AML-193 (cell line): ENCODE data around the gene SERGEF.

Source experiments
- DNase-seq, 2 experiments: peaks; one replicate each; lab custom pipeline; 2025; lab: John Stamatoyannopoulos, UW

SERGEF gene

DNA sequence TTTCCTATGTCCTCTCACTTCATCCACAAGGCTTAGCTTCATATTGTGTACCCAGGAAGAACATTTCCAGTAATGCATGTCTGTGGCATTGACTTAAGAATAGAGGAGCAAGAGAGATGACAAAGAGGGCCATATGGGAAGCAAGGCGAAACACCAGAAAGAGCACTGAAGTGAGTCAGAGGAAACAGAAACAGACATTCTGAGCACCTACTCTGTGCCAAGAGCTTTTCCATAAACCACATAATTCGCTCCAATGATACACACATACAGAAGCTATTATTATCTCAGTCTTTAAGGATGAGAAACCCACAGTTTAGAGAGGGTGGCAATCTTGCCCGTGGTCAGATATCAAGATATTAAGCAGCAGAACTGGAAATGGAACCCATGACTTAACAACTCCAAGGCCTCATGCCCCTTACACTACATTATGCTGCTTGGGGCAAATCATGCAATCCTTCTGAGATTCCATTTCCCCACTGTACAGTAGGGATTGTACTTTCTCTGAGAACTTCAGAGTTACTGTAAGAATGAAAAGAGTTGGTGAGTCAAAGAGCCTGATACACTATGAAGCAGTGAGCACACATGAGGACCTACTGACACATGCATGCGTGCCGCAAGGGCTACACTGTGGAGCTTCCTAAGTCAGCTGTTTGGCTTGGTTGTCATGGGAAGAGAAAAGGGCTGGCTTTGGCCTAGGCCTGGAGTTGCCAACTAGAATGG lies 151.7 kb downstream of the SERGEF start:
- DNase-seq: no peak

DNA sequence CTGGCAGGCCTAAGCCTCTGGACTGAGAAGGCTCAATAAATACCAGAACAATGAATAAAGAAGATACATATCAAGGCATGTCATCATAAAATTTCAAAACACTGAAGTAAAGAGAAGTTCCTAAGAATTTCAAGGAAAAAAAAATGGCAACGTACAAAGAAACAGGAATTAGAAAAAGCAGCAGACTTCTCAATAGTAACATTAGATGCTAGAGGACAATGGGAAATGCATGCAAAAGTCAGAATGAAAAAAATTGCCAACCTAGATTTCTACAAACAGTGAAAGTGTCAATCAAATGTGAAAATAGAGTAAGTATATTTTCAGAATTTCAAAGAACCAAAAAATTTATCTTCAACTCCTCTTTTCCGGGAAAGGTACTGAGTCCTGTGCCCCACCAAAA lies 153.3 kb downstream of the SERGEF start:
- DNase-seq: no peak

DNA sequence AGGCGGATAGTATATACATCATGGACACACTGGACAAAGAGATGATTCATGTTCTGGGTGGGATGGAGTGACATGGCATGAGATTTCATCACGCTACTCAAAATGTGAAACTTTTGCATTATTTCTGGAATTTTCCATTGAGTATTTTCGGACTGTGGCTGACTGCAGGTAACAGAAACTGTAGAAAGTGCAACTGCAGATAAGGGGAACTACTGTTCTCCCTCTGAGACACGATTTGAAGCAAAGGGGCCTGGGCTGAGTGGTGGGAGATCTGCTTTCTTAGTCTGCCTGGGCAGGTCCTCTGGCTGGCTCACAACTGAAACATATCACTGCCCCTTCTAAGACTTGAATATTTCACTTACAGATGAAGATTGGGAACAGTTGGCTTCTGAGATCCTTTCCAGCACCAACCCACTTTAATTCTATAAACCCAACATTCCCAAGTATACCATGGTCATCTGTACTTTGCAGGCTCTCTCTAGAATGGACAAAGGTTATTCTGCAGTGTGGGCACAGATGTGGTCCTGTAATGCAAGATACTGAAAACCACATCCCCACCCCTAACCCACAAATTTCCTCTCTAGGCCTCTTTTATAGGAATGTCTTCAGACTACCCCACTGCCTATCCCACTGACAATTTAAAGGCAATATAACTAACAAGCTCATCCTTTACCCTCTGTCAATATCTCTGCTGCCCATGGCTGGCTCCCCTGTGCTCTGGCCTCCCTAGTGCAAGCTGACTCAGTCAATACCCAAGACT lies 157.1 kb downstream of the SERGEF start:
- DNase-seq: no peak

DNA sequence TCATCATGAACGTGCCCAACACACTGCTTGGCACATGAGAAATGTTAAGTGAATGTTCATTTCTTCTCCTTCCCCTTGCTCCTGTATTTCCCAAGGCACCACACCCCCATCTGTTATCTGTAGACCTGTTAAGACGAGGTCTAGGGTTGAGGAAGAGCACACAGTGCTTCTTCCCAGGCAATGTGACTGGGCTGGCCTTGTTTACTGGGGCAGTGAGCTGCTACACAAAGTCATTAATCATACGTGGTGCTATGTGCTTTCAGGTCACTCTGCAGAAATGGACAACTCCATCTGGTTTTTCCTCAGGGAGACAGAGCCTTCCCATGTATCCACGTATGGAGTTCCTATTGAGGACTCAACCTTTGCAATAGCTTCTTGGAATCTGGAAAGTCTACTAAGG lies 159.6 kb downstream of the SERGEF start:
- DNase-seq: no peak

DNA sequence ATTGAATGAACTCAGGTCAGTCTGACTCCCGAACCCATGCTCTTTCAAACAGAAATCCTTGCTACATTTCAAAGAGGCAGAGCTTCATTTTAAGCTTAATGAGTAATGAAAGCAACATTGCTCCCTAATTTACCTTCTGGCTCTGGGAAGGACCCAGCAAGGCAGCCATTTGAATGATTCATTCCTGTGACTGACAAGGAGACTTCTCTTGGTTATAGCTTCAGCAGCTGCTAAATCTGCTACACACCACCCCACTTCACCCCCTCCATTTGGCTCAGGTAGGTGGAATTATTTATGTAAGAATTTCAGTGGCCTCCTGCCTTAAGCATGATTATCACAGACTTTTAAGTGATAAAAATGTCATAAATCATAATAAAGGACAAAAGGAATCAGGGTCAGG lies 160.6 kb downstream of the SERGEF start:
- no peak for DNase-seq

DNA sequence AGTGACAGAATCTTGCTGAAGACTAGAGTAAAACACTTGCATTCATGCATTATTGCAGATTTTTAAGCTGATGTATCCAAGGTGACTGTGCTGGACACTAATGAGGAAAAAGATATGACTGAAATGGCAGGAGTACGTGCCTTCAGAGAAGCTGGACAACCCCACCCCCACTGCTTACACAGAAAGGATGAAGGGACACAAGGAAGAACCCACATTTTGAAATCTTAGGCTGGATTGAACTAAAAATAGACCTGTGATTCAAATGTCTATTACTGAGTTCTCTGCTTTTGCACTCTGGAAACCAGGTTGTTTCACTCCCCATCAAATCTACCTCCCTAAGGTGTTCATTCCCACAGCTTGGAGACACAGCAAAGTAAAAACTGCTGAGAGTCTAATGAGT lies 161.2 kb downstream of the SERGEF start:
- DNase-seq: no peak

DNA sequence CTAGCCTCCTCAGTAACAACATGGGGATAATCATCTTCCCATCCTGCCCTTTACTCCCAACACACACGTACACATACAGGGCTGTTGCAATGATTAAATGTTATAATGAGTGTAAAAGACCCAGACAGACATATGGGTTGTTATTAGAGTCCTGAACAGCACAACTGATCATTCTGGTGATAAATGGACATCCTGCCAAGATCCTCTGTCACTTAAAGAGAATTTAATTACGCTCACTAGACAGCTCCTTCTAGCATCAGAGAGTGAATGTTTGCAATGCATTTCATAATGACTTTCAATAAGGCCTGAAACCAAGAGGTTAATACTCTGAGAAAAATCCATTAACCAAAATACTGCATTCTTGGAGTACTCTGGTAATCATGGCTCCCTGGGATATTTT lies 162.5 kb downstream of the SERGEF start:
- DNase-seq: no peak

DNA sequence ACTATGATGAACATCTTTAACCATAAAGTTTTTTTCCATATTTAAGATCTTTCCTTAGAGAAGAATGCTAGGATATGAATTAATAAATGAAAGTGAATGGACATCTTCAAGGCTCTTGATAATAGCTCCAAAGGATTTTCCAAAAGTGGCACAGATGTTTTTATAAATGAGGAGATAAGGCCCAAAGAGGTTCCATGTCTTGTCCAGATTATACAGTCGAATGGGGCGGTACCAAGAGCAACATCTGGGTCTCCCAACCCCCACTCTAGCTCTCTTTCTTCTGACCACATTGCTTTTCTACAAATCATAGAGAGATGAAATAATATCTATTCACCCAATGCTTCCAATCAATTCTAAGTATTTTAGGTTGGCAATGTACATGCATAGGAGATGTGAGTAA lies 164.1 kb downstream of the SERGEF start:
- no peak for DNase-seq

DNA sequence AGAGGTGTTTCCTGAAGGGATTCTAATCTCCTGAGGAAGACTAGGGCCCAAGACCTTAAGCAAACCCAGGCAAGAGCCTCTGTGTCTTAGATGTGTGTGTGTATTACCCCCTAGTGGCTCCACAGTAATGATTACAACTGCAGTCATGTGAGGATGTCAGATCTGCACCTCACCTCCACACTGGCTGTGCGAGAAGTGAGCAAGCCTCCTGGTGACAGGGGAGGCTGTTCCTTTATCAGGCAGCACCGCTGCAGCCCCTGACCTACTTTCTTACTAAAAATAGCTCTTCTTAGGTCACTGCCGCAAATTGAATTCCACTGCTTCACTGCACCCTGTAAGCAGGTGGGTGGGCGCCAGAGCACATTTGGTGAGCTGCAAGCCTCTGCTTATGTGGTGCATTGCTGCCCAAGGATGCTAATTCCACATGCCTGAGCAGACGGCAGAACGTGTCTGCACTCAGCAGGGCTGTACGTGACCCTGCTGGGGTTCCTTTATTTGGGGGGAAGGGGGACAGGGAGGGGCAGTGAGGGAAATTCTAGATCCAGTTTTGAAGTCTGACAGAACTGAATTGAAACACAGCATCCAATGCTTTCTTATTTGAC lies 165.9 kb downstream of the SERGEF start:
- DNase-seq: no peak

DNA sequence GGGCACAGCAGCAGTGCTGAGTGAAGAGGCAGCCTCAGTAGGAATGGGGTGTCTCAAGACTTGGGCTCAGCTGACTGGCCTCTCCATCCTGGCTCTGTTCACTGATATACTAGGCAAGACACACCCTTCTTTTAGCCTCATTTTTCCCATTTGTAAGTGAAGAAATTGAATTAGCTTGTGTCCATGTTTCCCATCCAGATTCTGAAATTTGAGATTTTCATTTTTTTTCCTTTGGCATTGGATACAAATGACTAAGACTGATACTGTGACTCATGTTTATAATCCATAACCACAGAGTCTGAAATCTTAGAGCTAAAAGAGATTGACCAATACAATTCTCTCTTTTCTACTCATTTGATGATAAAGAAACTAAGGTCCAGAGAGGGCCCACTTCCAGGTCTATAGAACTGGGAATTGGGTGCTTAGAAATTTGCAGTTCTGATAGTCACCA lies 167.4 kb downstream of the SERGEF start:
- DNase-seq: no peak

DNA sequence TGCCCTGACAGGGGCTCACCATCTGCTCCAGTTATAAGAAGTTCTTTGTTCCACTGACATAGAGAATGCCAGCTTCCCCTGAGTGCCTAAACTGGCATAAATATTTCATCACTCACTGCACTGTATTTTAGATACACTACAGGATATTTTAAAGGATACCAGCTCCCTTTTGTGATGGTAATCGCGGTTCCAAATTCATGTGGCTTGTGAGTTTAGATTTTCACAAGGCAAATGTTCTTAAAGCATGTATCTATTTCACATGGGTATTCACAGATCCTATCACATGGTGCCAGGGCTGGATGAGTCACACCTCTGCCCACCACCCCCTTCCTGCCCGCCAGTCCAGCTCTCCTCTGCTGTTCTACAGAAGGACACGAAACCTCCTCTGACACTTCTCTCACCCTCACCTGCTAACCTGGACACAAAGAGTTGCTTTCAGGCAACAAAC lies 172.7 kb downstream of the SERGEF start:
- DNase-seq: no peak

DNA sequence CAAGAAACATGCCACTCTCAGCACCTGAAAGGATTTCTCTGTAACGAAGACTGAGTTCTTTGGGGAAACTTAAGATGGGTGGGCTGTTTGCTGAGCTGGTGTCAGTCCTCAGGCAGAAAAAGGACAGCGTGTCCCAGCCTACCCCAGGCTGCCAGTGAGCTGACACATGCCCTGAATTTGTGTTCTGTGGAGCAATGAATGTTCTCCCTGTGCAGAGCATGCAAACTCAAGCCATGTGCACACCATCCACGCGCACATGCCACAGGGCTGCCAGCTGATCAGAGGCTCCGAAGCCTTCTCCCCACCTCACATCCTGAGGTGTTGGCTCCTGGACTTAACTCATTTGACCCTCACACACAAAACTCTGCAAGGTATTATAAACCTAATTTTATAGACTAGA lies 173.4 kb downstream of the SERGEF start:
- no peak for DNase-seq

DNA sequence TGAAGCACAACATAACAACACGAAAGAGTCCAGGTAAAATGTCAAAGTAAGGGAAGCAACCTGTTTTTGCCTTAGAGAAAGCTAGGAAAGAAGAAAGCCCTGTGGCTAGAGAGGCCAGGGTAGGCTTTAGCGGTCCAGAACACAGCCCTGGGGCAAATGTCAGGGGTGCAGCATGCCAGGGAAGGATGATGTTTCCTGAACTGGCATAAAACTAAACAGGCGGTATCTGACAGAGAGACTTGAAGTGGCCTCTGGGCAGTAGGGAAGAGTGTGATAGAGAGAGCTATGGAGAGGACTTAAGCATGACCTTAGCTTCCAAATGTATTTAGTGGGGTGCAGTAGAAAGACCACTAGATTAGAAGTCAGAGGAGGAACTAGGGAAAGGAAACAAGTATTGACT lies 174.7 kb downstream of the SERGEF start:
- no peak for DNase-seq

DNA sequence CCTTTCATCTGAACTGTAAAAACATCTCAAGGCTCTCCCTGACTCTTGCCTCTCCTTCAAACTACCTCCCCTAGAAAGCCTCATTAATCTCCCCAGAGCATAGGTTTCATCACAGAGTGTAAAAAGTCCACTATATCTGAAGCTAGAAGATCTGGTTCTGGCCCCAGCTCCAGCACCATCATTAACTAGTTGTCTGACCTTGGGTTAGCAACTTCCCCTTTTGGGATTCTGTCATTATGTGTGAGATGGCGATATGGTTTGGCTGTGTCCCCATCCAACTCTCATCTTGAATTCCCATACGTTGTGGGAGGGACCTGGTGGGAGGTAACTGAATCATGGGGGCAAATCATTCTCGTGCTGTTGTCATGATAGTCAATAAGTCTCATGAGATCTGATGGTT lies 181.0 kb downstream of the SERGEF start:
- DNase-seq: no peak

DNA sequence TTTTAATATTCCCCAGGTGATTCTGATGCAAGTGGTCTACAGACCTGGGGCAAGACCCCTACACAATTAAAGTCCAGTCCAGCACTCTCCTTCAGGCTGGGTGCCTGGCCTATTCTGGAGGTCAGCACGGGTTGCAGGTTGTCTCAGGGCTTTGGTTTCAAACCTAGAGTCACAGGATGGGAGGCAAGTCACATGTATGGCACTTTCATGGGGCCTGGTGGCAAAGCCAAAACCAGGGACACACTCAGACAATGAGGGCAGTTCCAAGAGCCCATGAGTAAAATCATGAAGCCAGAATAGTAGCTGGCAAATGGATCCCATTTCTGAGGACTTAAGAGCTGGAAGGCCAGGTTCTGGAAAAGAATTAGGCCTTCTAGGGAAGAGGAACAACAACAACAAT lies 181.6 kb downstream of the SERGEF start:
- DNase-seq: no peak

DNA sequence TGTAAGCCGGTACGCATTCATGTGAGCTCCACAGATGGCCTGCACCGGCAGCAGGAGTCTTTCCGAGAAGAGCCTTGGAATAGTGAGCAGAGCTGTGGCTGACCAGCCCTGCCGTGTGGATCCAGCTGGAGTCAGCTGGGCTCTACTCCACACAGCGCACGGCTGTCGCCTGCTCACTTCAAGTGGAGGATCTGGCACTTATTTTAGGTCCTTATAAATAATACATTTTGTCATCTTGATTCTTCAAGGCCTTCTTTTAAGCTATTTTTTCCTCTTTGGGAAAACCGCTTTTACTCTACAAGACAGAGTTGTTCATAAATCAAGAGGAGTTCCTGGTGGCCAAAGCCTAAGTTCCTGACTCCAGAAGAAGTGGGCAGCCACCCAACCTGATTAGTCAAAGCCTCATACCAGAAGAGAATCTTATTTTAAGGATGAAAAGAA lies 184.5 kb downstream of the SERGEF start:
- DNase-seq: no peak

DNA sequence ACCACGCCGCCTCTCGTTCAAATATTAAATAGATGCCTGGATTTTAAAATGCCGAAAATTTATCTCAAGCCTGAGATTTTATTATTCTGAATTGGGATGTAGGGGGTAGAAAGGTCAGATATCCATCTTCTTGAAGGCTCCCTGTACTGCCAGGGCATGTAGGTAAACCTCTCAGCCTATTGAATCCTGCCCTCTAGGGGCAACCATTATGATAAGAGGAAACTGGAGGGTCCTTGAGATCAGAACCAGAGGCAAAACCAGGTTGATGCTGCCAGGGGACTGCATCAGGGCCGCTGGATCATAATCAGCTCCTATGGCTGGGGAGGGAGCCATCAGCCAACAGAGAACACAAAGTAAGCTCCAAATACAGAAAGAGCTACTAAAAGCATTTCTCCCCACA lies 185.8 kb downstream of the SERGEF start:
- no peak for DNase-seq

DNA sequence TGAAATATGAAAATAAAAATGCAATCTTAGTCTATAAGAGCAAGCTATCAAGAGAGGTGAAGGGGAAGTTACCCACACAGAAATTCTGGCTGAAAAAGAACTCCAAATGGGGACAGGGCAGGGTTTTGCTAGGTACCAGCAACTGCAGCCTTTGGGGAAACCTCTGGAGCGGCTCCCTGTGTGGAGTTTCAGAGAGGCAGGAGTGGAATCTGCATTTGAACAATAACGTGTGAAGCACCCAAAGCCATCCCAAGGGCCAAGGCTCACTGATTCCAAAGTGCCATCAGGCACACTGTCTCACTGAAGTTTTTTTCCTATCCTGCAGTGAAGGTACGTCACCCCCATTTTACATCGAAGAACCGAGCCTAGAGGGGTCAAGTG lies 190.5 kb downstream of the SERGEF start:
- DNase-seq: no peak

DNA sequence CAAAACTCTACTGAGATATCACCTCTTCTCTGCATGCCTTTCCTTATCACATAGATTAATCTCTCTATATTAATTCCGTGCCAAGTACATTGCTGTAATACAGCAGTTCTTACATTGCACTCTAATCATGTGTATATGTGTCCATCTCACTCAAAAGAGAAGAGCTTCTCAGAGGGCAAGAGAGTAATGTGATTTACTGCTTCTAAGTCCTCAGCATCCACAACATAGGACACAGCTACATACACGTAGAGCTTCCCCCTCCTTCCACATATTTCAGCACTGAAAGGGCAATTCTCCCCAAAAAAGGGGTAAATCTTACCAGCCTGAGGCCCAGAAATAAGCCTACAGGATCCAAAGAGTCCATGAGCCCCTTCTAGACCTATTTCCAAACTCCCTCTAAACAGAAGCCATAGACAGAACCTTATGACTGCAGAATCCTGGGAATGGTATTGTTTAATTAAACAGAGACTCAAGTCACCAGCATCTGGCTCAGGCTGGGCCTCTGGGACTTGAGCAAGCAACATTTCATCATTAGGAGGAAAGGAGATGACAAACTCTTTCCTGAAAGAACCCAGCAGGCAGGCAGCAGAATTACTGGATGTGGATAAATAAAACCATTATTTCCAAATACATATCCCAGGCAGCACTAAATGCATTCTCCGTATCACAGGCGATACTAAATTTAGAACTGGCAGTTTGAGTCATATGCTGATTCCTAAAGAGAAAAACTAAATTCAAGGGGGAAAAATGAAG lies 191.0 kb downstream of the SERGEF start:
- no peak for DNase-seq

DNA sequence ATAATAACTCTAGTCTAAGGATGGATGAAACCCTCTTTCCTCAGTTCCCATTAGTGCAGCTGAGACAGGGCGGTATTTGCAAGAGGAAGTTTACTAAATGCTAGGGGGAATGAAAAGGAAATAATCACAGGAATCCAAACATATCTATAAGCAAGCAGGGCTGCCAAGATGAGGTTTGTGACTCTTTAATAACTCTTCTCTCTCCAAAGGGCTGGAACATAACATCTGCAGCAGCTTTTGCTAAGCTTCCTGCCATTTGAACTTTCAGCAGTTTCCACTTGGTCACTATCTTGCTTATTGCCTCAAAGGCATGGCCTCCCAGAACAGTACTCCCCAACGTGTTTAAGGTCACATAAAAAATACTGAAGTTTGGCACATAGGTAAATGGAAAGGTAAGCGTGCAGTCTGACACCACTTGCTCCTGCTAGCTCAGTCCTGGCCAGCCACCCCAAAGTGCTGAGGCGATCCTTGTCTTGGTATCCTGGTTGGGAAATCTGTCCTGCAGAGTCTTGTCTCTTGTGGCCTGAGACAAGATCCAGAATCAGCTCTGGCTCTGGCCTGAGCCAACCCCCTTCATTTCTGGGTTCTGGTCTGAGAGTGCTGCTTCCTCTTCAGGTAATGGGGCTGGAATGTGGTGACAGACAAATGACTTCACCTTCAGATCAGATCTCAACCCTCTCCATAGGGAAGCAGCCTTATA lies 196.5 kb downstream of the SERGEF start:
- no peak for DNase-seq

DNA sequence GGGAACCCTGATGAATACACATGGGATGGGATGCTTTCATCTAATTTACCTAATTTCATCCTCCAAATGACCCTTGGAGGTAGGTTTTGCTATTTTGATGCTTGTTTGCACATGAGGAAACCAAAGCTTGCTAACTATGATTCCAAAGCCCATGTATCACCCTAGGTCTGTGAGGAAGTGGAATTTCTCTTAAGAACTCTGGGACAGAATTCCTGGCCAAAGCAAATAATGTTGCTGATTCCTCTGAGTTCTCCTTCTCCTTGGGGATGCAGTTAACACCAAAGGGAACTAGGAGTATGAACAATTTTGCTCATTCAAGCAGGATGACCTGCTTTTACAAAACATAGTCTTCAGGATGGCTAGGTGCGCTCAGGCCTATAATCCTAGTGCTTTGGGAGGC lies 198.3 kb downstream of the SERGEF start:
- DNase-seq: no peak
